Measurements from ENCODE around the gene CERK. TPM values are rescaled to one million over a fixed set of nuclear protein-coding genes. Genes with fewer than 3 reads are reported as not detected.
A peak's percentile ranks its signal among the peaks of the same experiment; 100 is the strongest.

Gene CERK
- polyA plus RNA-seq, 1 donor from 2014 or later = 57.4 TPM

- H3K36me3 ChIP-seq (ENCODE audit: insufficient read depth, low read length) = no peaks in the 10 kb centered on the region
- H3K79me2 ChIP-seq (replicated peaks; ENCODE audit: insufficient read depth, low read length) = peaks cover 40% of the 10 kb centered on the region
- H2AFZ ChIP-seq (ENCODE audit: low read depth, low read length) = no peak overlapping the region
- TF ChIP-seq EP300 (conservative IDR thresholded peaks at IDR 0.05; ENCODE audit: poor library complexity, severe bottlenecking) (no peak), EZH2 (IDR thresholded peaks at IDR 0.05; ENCODE audit: borderline replicate concordance, insufficient read depth, low read length, poor library complexity, severe bottlenecking) (no peak), MXI1 (conservative IDR thresholded peaks at IDR 0.05; ENCODE audit: poor library complexity, severe bottlenecking) (no peak), TAF1 (IDR thresholded peaks at IDR 0.05; ENCODE audit: low read depth) (no peak), POLR2AphosphoS5 (IDR thresholded peaks at IDR 0.05) (no peak), REST (IDR thresholded peaks at IDR 0.05; ENCODE audit: borderline replicate concordance) (no peak), RAD21 (conservative IDR thresholded peaks at IDR 0.05) (no peak), SMC3 (conservative IDR thresholded peaks at IDR 0.05; ENCODE audit: poor library complexity) (no peak)
- TF ChIP-seq, protein P1, sequence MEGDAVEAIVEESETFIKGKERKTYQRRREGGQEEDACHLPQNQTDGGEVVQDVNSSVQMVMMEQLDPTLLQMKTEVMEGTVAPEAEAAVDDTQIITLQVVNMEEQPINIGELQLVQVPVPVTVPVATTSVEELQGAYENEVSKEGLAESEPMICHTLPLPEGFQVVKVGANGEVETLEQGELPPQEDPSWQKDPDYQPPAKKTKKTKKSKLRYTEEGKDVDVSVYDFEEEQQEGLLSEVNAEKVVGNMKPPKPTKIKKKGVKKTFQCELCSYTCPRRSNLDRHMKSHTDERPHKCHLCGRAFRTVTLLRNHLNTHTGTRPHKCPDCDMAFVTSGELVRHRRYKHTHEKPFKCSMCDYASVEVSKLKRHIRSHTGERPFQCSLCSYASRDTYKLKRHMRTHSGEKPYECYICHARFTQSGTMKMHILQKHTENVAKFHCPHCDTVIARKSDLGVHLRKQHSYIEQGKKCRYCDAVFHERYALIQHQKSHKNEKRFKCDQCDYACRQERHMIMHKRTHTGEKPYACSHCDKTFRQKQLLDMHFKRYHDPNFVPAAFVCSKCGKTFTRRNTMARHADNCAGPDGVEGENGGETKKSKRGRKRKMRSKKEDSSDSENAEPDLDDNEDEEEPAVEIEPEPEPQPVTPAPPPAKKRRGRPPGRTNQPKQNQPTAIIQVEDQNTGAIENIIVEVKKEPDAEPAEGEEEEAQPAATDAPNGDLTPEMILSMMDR (IDR thresholded peaks at IDR 0.05; ENCODE audit: poor library complexity, severe bottlenecking) = no peak
- H3K4me2 ChIP-seq (ENCODE audit: low read length) = no peak overlapping the region
- no peaks in the 10 kb centered on the region for H3K9me3 ChIP-seq (ENCODE audit: low read length)
- H3F3A ChIP-seq (ENCODE audit: insufficient read depth, low read length, poor library complexity, severe bottlenecking) = no peaks in the 10 kb centered on the region
- H3K27me3 ChIP-seq (ENCODE audit: insufficient read depth, low read depth, low read length) = no peaks in the 10 kb centered on the region
- no peak overlapping the region for H3K9ac ChIP-seq (ENCODE audit: low read length)
- H3K9me2 ChIP-seq (ENCODE audit: insufficient read depth, low read length) = no peaks in the 10 kb centered on the region
- H4K20me1 ChIP-seq (ENCODE audit: insufficient read depth) = no peaks in the 10 kb centered on the region
- no peak overlapping the region for H3K4me3 ChIP-seq (ENCODE audit: low read length)
- no peak overlapping the region for H3K27ac ChIP-seq (ENCODE audit: low read length)
Observed at GRCh38 chr22:46764779-46765485, 26.9 kb upstream of the CERK start.

DNA sequence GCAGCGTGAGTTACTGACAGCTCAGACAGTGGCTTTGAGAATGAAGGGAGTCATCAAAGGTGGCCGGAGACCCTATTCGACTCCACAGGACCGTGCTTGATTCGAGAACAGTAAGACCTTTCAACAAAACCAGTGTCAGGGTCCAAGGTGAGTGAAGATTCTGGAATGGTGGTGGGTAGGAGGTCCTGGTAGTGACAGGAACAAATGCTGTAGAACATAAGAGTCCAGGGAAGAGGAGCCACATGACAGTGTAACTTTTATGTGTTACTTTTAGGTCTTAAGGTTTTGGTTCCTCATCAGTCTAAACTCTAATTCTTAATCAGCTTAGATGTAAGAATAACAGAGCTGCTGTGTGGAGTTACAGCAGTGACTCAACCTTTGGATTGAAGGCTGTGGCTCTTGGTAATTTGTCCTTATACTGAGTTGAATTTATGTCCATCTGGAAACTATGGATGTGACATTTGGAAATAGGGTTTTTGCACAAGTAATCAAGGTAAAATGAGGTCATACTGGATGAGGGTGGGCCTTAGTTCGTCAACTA is 26.2 kb upstream of the CERK start:
- TF ChIP-seq POLR2AphosphoS5 (IDR thresholded peaks at IDR 0.05) (no peak), RAD21 (conservative IDR thresholded peaks at IDR 0.05) (no peak), EP300 (conservative IDR thresholded peaks at IDR 0.05; ENCODE audit: poor library complexity, severe bottlenecking) (no peak), MXI1 (conservative IDR thresholded peaks at IDR 0.05; ENCODE audit: poor library complexity, severe bottlenecking) (no peak), TAF1 (IDR thresholded peaks at IDR 0.05; ENCODE audit: low read depth) (no peak), SMC3 (conservative IDR thresholded peaks at IDR 0.05; ENCODE audit: poor library complexity) (no peak), REST (IDR thresholded peaks at IDR 0.05; ENCODE audit: borderline replicate concordance) (no peak), EZH2 (IDR thresholded peaks at IDR 0.05; ENCODE audit: borderline replicate concordance, insufficient read depth, low read length, poor library complexity, severe bottlenecking) (no peak)
- TF ChIP-seq, protein P1 (IDR thresholded peaks at IDR 0.05; ENCODE audit: poor library complexity, severe bottlenecking) = no peak
- no peaks in the 10 kb centered on the region for H3K9me3 ChIP-seq (ENCODE audit: low read length)
- no peaks in the 10 kb centered on the region for H3F3A ChIP-seq (ENCODE audit: insufficient read depth, low read length, poor library complexity, severe bottlenecking)
- no peaks in the 10 kb centered on the region for H3K9me2 ChIP-seq (ENCODE audit: insufficient read depth, low read length)
- H4K20me1 ChIP-seq (ENCODE audit: insufficient read depth) = no peaks in the 10 kb centered on the region
- H3K9ac ChIP-seq (ENCODE audit: low read length) = no peak overlapping the region
- no peak overlapping the region for H3K27ac ChIP-seq (ENCODE audit: low read length)
- no peak overlapping the region for H2AFZ ChIP-seq (ENCODE audit: low read depth, low read length)
- H3K27me3 ChIP-seq (ENCODE audit: insufficient read depth, low read depth, low read length) = no peaks in the 10 kb centered on the region
- no peak overlapping the region for H3K4me2 ChIP-seq (ENCODE audit: low read length)
- peaks cover 40% of the 10 kb centered on the region for H3K79me2 ChIP-seq (replicated peaks; ENCODE audit: insufficient read depth, low read length)
- H3K36me3 ChIP-seq (ENCODE audit: insufficient read depth, low read length) = no peaks in the 10 kb centered on the region
- H3K4me3 ChIP-seq (ENCODE audit: low read length) = peak overlapping the region; percentile 81
